K562 (cell line): ENCODE data around the gene FADD. TPM values are rescaled to one million over a fixed set of nuclear protein-coding genes. Genes with fewer than 3 reads are reported as not detected.

Experiments
- ESRRA ChIP-seq: fragments of 450-650 bp; IDR thresholded peaks from 2 replicates; pipeline ENCODE4 v1.6.1; 2014; ENCODE audit warnings: low read depth, mild to moderate bottlenecking, moderate library complexity, borderline replicate concordance
- FOXJ2 ChIP-seq: fragments of 200-800 bp; sonication (Bioruptor generic); IDR thresholded peaks from 2 replicates; pipeline ENCODE4 v1.6.1; 2016; ENCODE audit warnings: missing genetic modification characterization, missing compliant biosample characterization
- MAFF ChIP-seq: IDR thresholded peaks from 2 replicates; pipeline ENCODE4 v1.6.1; 2012; ENCODE audit warnings: low read length, improper control_type of control experiment
- MXI1 ChIP-seq: IDR thresholded peaks from 2 replicates; pipeline ENCODE4 v1.6.1; 2011; ENCODE audit warnings: low read depth, mild to moderate bottlenecking, improper control_type of control experiment, low read length
- NFE2L1 ChIP-seq: fragments of 450-650 bp; IDR thresholded peaks from 2 replicates; pipeline ENCODE4 v1.6.1; 2016; ENCODE audit warnings: missing genetic modification characterization, low read depth, mild to moderate bottlenecking, missing compliant biosample characterization, moderate library complexity, borderline replicate concordance
- RBBP5 ChIP-seq: fragments of 200-600 bp; sonication (generic); IDR thresholded peaks from 2 replicates; pipeline ENCODE4 v1.6.1; 2012; ENCODE audit warnings: borderline replicate concordance, mild to moderate bottlenecking, low read length, control low read depth, inconsistent platforms; ENCODE audit not compliant: insufficient read depth, poor library complexity, severe bottlenecking
- TAF15 ChIP-seq: fragments of 200-400 bp; formaldehyde crosslinking; IDR thresholded peaks from 2 replicates; pipeline ENCODE4 v1.6.1; 2017; ENCODE audit warnings: mild to moderate bottlenecking, low read depth, low read length, moderate library complexity
- ZBTB7A ChIP-seq: IDR thresholded peaks from 2 replicates; pipeline ENCODE4 v1.6.1; 2011; ENCODE audit warnings: low read depth, mild to moderate bottlenecking, low read length, moderate library complexity, borderline replicate concordance; ENCODE audit not compliant: control insufficient read depth
- polyA plus RNA-seq, 8 experiments: library from polyadenylated mRNA; depleted of rRNA in 4 of 8; stranded (reverse) in 5 of 8; unstranded in 3 of 8; fragments of >200 nt; fragmentation: Nextera tagmentation in 2 of 8; fragmentation: Illumina TruSeq in 1 of 8; extraction: Ambion mirVana in 2 of 8; extraction: Trizol in 1 of 8; gene quantifications; 2 replicates each; pipeline versions ENCODE4 v1.2.1 to v1.2.3, GENCODE V29; 2011 to 2014; ENCODE audit warnings: inconsistent platforms in 1 of 8, missing spikeins in 1 of 8
- total RNA-seq, 7 experiments: library from RNA; depleted of rRNA in 6 of 7; stranded (reverse); fragments of >200 nt in 6 of 7; fragmentation: Illumina TruSeq in 2 of 7; extraction: Trizol in 2 of 7; gene quantifications; 2 replicates each; pipeline versions ENCODE4 v1.2.1 to v1.2.3, GENCODE V29; 2011 to 2021; ENCODE audit warnings: low replicate concordance in 1 of 7
- TF ChIP-seq, protein P1 (sequence below), 2 experiments: fragments of 450-650 bp; formaldehyde crosslinking in 1 of 2; IDR thresholded peaks; 2 replicates each; pipeline versions ENCODE4 v1.4.0 to v1.6.1; 2014 to 2020; ENCODE audit warnings: mild to moderate bottlenecking in 2 of 2, borderline replicate concordance in 1 of 2, low read depth in 1 of 2
- TF ChIP-seq, protein P2 (sequence below): fragments of 250-450 bp; sonication (Bioruptor Pico); IDR thresholded peaks from 2 replicates; pipeline ENCODE4 v1.4.0; 2020; ENCODE audit warnings: mild to moderate bottlenecking, moderate library complexity
- TF ChIP-seq, protein P3 (sequence below): fragments of 450-650 bp; formaldehyde crosslinking; IDR thresholded peaks from 2 replicates; pipeline ENCODE4 v1.4.0; 2022; ENCODE audit warnings: mild to moderate bottlenecking, moderate library complexity
- TF ChIP-seq, protein P4 (sequence below): sonication (generic); IDR thresholded peaks from 2 replicates; pipeline ENCODE4 v1.6.1; 2016

Gene FADD
- total and polyA plus RNA-seq, 9 of the 15 experiments (the other 6 are each of a cell fraction or from before 2014, with no cell fraction given), result 0.29 to 26.9 (median 20.4) TPM

DNA sequence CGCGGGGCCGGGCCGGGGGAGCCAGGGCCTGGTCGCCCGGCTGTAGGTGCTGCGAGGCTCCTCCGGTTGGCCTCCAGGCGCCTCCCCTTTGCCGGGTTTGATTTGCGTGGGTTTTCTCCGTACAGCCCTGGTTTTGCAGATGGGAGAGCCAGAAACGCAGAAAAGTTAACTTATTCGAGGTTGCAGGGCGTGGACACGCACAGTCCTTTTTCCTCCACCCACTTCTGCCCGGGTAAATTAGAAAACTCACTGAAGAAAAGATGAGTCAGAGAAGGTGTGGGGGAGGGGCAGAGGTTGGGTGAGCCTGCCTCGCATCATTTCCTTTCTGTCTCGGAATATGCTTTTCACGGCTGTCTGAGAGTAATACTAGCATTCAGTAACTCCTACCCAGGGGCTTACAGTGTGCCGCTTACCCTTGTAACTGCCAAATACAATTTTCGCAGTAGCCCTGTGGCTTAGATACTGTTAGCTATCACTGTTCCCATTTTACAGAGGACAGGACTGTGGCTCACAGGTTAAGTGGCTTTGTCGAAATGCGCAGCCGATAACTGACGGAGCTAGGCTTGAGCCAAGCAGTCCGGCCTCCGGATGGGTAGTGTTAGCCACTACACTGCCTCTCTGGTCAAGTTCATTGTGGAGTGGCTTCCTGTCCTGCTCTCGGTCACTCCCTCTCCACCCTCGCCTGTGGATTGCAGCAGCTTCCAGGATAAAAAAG is 812 bp downstream of the FADD start (continued):
- TF ChIP-seq, protein P1, sequence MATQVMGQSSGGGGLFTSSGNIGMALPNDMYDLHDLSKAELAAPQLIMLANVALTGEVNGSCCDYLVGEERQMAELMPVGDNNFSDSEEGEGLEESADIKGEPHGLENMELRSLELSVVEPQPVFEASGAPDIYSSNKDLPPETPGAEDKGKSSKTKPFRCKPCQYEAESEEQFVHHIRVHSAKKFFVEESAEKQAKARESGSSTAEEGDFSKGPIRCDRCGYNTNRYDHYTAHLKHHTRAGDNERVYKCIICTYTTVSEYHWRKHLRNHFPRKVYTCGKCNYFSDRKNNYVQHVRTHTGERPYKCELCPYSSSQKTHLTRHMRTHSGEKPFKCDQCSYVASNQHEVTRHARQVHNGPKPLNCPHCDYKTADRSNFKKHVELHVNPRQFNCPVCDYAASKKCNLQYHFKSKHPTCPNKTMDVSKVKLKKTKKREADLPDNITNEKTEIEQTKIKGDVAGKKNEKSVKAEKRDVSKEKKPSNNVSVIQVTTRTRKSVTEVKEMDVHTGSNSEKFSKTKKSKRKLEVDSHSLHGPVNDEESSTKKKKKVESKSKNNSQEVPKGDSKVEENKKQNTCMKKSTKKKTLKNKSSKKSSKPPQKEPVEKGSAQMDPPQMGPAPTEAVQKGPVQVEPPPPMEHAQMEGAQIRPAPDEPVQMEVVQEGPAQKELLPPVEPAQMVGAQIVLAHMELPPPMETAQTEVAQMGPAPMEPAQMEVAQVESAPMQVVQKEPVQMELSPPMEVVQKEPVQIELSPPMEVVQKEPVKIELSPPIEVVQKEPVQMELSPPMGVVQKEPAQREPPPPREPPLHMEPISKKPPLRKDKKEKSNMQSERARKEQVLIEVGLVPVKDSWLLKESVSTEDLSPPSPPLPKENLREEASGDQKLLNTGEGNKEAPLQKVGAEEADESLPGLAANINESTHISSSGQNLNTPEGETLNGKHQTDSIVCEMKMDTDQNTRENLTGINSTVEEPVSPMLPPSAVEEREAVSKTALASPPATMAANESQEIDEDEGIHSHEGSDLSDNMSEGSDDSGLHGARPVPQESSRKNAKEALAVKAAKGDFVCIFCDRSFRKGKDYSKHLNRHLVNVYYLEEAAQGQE (IDR thresholded peaks at IDR 0.05; ENCODE audit: borderline replicate concordance), result no peak
- TF ChIP-seq, protein P1 (CRISPR knock-in tag; IDR thresholded peaks at IDR 0.05; ENCODE audit: low read depth), result 0 out of 2 replicates have a peak, but pooled peaks have one; percentile 36
- TF ChIP-seq, protein P2, sequence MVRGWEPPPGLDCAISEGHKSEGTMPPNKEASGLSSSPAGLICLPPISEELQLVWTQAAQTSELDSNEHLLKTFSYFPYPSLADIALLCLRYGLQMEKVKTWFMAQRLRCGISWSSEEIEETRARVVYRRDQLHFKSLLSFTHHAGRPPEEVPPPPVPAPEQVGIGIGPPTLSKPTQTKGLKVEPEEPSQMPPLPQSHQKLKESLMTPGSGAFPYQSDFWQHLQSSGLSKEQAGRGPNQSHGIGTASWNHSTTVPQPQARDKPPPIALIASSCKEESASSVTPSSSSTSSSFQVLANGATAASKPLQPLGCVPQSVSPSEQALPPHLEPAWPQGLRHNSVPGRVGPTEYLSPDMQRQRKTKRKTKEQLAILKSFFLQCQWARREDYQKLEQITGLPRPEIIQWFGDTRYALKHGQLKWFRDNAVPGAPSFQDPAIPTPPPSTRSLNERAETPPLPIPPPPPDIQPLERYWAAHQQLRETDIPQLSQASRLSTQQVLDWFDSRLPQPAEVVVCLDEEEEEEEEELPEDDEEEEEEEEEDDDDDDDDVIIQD (CRISPR knock-in tag), result no peak
- peak; percentile 62; the same call in 1 of the 2 replicates for TF ChIP-seq ZBTB7A
- peak; percentile 51; the same call in 1 of the 2 replicates for TF ChIP-seq MAFF
- TF ChIP-seq ESRRA, result no peak
- TF ChIP-seq FOXJ2 (tag), result no peak
- TF ChIP-seq NFE2L1 (tag), result no peak
- TF ChIP-seq, protein P3, sequence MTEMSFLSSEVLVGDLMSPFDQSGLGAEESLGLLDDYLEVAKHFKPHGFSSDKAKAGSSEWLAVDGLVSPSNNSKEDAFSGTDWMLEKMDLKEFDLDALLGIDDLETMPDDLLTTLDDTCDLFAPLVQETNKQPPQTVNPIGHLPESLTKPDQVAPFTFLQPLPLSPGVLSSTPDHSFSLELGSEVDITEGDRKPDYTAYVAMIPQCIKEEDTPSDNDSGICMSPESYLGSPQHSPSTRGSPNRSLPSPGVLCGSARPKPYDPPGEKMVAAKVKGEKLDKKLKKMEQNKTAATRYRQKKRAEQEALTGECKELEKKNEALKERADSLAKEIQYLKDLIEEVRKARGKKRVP (CRISPR knock-in tag), result no peak
- TF ChIP-seq, protein P4, sequence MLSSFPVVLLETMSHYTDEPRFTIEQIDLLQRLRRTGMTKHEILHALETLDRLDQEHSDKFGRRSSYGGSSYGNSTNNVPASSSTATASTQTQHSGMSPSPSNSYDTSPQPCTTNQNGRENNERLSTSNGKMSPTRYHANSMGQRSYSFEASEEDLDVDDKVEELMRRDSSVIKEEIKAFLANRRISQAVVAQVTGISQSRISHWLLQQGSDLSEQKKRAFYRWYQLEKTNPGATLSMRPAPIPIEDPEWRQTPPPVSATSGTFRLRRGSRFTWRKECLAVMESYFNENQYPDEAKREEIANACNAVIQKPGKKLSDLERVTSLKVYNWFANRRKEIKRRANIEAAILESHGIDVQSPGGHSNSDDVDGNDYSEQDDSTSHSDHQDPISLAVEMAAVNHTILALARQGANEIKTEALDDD, result peak; percentile 72
- 0 out of 2 replicates have a peak, but pooled peaks have one; percentile 10 for TF ChIP-seq MXI1
- TF ChIP-seq TAF15, result no peak
- peak; percentile 45 for TF ChIP-seq RBBP5
